Erythroblast (primary cell): ENCODE results near the gene CGB1.

Experiments used
- GATA1 ChIP-seq: IDR thresholded peaks from 2 replicates; pipeline ENCODE4 v1.6.1; 2011; ENCODE audit warnings: low read depth, mild to moderate bottlenecking, control low read depth, low read length, moderate library complexity
- POLR2A ChIP-seq: IDR thresholded peaks from 2 replicates; pipeline ENCODE4 v1.6.1; 2011; ENCODE audit warnings: mild to moderate bottlenecking, low read length

GRCh38 chr19:49017666-49018351, 18.9 kb downstream of the CGB1 start:
- TF ChIP-seq POLR2A = peak; percentile 34
- no peak for TF ChIP-seq GATA1
